Cardiac muscle cell (in vitro differentiated cells and primary cell): ENCODE data around the gene CA10. TPM values are rescaled to one million over a fixed set of nuclear protein-coding genes. Genes with fewer than 3 reads are reported as not detected.

Experiments
- DNase-seq, 2 donors: peaks; one replicate each; pipeline versions ENCODE4 v3.0.0 to v3.0.0-alpha.2; 2010 to 2017; ENCODE audit warnings: low read depth in 1 of 2, low spot score in 1 of 2
- H3K27ac ChIP-seq: fragments of 200-600 bp; sonication (generic); 2 replicates; pipeline ENCODE4 v1.5.1; 2016
- H3K27me3 ChIP-seq: fragments of 200-600 bp; sonication (generic); 2 replicates; pipeline ENCODE4 v1.6.0; 2016; ENCODE audit warnings: control low read depth
- H3K36me3 ChIP-seq: fragments of 200-600 bp; sonication (generic); 2 replicates; pipeline ENCODE4 v1.5.1; 2016; ENCODE audit warnings: control low read depth
- H3K4me1 ChIP-seq: fragments of 200-600 bp; sonication (generic); 2 replicates; pipeline ENCODE4 v1.8.1; 2017; ENCODE audit warnings: low read depth, mild to moderate bottlenecking, mixed run types
- H3K4me3 ChIP-seq: fragments of 200-600 bp; sonication (generic); 2 replicates; pipeline ENCODE4 v1.5.1; 2016; ENCODE audit warnings: mild to moderate bottlenecking
- H3K9me3 ChIP-seq: fragments of 200-600 bp; sonication (generic); 2 replicates; pipeline ENCODE4 v1.5.1; 2017; ENCODE audit warnings: low read depth, mild to moderate bottlenecking, control low read depth
- CTCF ChIP-seq: IDR thresholded peaks from 2 replicates; pipeline ENCODE4 v1.5.1; 2012; ENCODE audit warnings: low read depth, mild to moderate bottlenecking, low read length
- polyA plus RNA-seq: library from polyadenylated mRNA; unstranded; fragments of >200 nt; fragmentation: Nextera tagmentation; extraction: Ambion mirVana; gene quantifications from 2 replicates; pipeline ENCODE4 v1.2.1, GENCODE V29; 2016
- total RNA-seq: library from RNA; depleted of rRNA; stranded (reverse); fragments of >200 nt; gene quantifications from 2 replicates; pipeline ENCODE4 v1.2.3, GENCODE V29; 2016

CA10 gene
- total and polyA plus RNA-seq, 2 experiments from 2014 or later: not detected

GRCh38 chr17:51846566-51846965 is 311.9 kb downstream of the CA10 start:
- H3K36me3 ChIP-seq: no peaks in the 10 kb centered on the region
- H3K4me3 ChIP-seq: no peak overlapping the region
- no peak for DNase-seq
- H3K27ac ChIP-seq: no peak overlapping the region
- H3K9me3 ChIP-seq: no peaks in the 10 kb centered on the region
- no peaks in the 10 kb centered on the region for H3K27me3 ChIP-seq
- no peaks in the 10 kb centered on the region for H3K4me1 ChIP-seq
- TF ChIP-seq CTCF: no peak

GRCh38 chr17:51845776-51846175 is 312.7 kb downstream of the CA10 start:
- TF ChIP-seq CTCF: no peak
- H3K4me1 ChIP-seq: no peaks in the 10 kb centered on the region
- no peaks in the 10 kb centered on the region for H3K27me3 ChIP-seq
- no peaks in the 10 kb centered on the region for H3K9me3 ChIP-seq
- no peaks in the 10 kb centered on the region for H3K36me3 ChIP-seq
- H3K27ac ChIP-seq: no peak overlapping the region
- H3K4me3 ChIP-seq: no peak overlapping the region
- no peak for DNase-seq

GRCh38 chr17:51842763-51843162 is 315.8 kb downstream of the CA10 start:
- H3K4me1 ChIP-seq: no peaks in the 10 kb centered on the region
- DNase-seq: no peak
- H3K27ac ChIP-seq: no peak overlapping the region
- no peaks in the 10 kb centered on the region for H3K9me3 ChIP-seq
- no peak overlapping the region for H3K4me3 ChIP-seq
- no peaks in the 10 kb centered on the region for H3K27me3 ChIP-seq
- no peak for TF ChIP-seq CTCF
- H3K36me3 ChIP-seq: no peaks in the 10 kb centered on the region

GRCh38 chr17:51841669-51842068 is 316.8 kb downstream of the CA10 start:
- no peak overlapping the region for H3K4me3 ChIP-seq
- no peaks in the 10 kb centered on the region for H3K27me3 ChIP-seq
- no peaks in the 10 kb centered on the region for H3K9me3 ChIP-seq
- H3K36me3 ChIP-seq: no peaks in the 10 kb centered on the region
- TF ChIP-seq CTCF: no peak
- no peaks in the 10 kb centered on the region for H3K4me1 ChIP-seq
- no peak overlapping the region for H3K27ac ChIP-seq
- no peak for DNase-seq

GRCh38 chr17:51840688-51841087 is 317.8 kb downstream of the CA10 start:
- Histone ChIP-seq H3K4me3 (no peak overlapping the region), H3K9me3 (no peaks in the 10 kb centered on the region), H3K27me3 (no peaks in the 10 kb centered on the region), H3K4me1 (no peaks in the 10 kb centered on the region), H3K36me3 (no peaks in the 10 kb centered on the region), H3K27ac (no peak overlapping the region)
- DNase-seq: no peak
- TF ChIP-seq CTCF: no peak

GRCh38 chr17:51833620-51834019 is 324.9 kb downstream of the CA10 start:
- no peak for TF ChIP-seq CTCF
- no peak overlapping the region for H3K27ac ChIP-seq
- H3K4me1 ChIP-seq: no peaks in the 10 kb centered on the region
- H3K9me3 ChIP-seq: no peaks in the 10 kb centered on the region
- peaks cover 6% of the 10 kb centered on the region for H3K27me3 ChIP-seq
- no peak overlapping the region for H3K4me3 ChIP-seq
- no peak for DNase-seq
- H3K36me3 ChIP-seq: no peaks in the 10 kb centered on the region
